T-helper 9 cell (primary cell): ENCODE data around the gene ZNF776.
"Not testable (repeated sequence)": the region's sequence is repeated elsewhere in the genome, so short reads cannot be mapped to it uniquely, and the experiment has no call there.

Source experiments
- DNase-seq: peaks from one replicate; pipeline ENCODE4 v3.0.0-alpha.2; 2020
- total RNA-seq, 2 donors: gene quantifications; one replicate each; lab custom pipeline; 2026; lab: John Stamatoyannopoulos, UW

ZNF776 gene
- 19.8 to 57.1 reads per million in 2 donors for total RNA-seq

- DNase-seq = peak; percentile 63
Observed at GRCh38 chr19:57746580-57747471, at the start of gene ZNF776. Gene ZNF776 (plus strand): TSS chr19:57746815. CDS start chr19:57747059, 244 bp downstream.

- DNase-seq = no peak
Observed at GRCh38 chr19:57701625-57702024, 45.0 kb upstream of the ZNF776 start.

- no peak for DNase-seq
Observed at GRCh38 chr19:57706346-57706745, 40.3 kb upstream of the ZNF776 start.

GRCh38 chr19:57708641-57709361, 37.8 kb upstream of the ZNF776 start, which contains the start of gene ZNF154:
Gene ZNF154 (minus strand): TSS chr19:57709204. CDS start chr19:57708971, 233 bp downstream.
- DNase-seq = no peak

- DNase-seq = no peak
Observed at GRCh38 chr19:57709616-57710015, 37.0 kb upstream of the ZNF776 start.

GRCh38 chr19:57712222-57712621, 34.4 kb upstream of the ZNF776 start:
- DNase-seq = no peak

GRCh38 chr19:57719424-57719823, 27.2 kb upstream of the ZNF776 start:
- DNase-seq = no peak

GRCh38 chr19:57719901-57720519, 26.6 kb upstream of the ZNF776 start:
- DNase-seq = no peak

- DNase-seq = no peak
Observed at GRCh38 chr19:57720878-57721277, 25.7 kb upstream of the ZNF776 start.

GRCh38 chr19:57738320-57738719, 8.3 kb upstream of the ZNF776 start:
- DNase-seq = not testable (repeated sequence)

GRCh38 chr19:57738770-57739169, 7.8 kb upstream of the ZNF776 start:
- not testable (repeated sequence) for DNase-seq

GRCh38 chr19:57747472-57747807, 825 bp downstream of the ZNF776 start:
- DNase-seq = no peak

GRCh38 chr19:57748029-57748428, 1.4 kb downstream of the ZNF776 start:
- no peak for DNase-seq

GRCh38 chr19:57754091-57754673, 7.6 kb downstream of the ZNF776 start:
- no peak for DNase-seq

GRCh38 chr19:57755031-57755430, 8.4 kb downstream of the ZNF776 start:
- no peak for DNase-seq

- no peak for DNase-seq
Observed at GRCh38 chr19:57757941-57758340, 11.3 kb downstream of the ZNF776 start.

- no peak for DNase-seq
Observed at GRCh38 chr19:57759096-57759495, 12.5 kb downstream of the ZNF776 start.

- DNase-seq = peak; percentile 76
Observed at GRCh38 chr19:57769345-57770131, 22.9 kb downstream of the ZNF776 start, which contains the start of gene ZNF586. Gene ZNF586 (plus strand): TSS chr19:57769676. CDS start chr19:57769843, 167 bp downstream.

- no peak for DNase-seq
Observed at GRCh38 chr19:57771417-57771816, 24.8 kb downstream of the ZNF776 start.

GRCh38 chr19:57773488-57773887, 26.9 kb downstream of the ZNF776 start:
- DNase-seq = no peak

- no peak for DNase-seq
Observed at GRCh38 chr19:57776764-57777296, 30.2 kb downstream of the ZNF776 start.

- no peak for DNase-seq
Observed at GRCh38 chr19:57778336-57778735, 31.7 kb downstream of the ZNF776 start.
